GM18873 (cell line): ENCODE data around the gene CFAP100.

Experiments used
- ATAC-seq: cut with Tn5 transposase; IDR thresholded peaks from one replicate; pipeline ENCODE4 v1.9.1; 2021; ENCODE audit warnings: mild to moderate bottlenecking, moderate library complexity, moderate number of reproducible peaks; ENCODE audit not compliant: unreplicated experiment, low FRiP score

The CFAP100 gene

GRCh38 chr3:126418661-126419131, 24.0 kb downstream of the CFAP100 start:
- ATAC-seq, result no peak

GRCh38 chr3:126419151-126419703, 24.5 kb downstream of the CFAP100 start:
- no peak for ATAC-seq

DNA sequence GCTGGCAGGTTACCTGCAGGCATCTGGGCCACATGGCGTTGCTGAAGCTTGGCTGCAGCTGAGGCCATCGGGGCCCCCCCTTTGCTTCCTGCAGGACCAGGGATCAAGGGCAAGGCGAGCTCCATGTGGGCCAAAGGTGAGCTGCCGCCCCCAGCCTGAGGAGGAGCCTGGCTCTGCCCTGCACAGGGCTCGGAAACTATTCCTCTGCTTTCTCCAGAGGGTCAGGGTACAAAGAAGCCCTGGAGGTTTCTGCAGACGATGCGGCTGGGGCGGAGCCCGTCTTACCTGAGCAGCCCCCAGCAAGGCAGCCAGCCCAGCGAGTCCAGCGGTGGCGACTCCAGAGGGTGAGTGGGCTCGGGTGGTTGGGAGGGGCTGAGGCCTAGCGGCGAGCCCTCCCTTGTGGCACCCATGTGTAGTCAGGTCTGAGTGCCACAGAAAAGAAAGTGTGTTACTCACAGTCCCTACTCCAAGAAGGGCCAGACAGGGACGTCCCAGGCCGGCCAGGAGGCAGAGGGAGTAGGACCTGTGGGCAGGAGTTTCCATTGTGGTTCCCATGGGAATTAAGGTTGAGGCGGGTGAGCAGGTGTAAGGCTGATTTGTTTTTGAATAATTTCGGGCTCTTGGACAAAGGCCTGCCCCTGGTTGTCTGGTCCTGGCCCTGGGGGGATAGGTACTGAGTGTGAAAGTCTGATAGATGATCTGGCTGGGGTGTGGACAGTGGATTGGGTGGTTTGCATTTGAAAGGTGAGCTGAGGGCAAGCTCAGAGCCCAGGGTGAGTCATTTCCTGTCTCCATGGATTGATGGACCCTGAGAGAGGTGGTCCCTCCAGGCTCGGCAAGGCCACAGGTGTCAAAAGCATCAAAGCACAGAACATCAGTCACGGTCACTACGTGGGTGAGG, 25.4 kb downstream of the CFAP100 start:
- no peak for ATAC-seq

GRCh38 chr3:126421573-126422119, 26.9 kb downstream of the CFAP100 start:
- ATAC-seq, result no peak

GRCh38 chr3:126422121-126422520, 27.4 kb downstream of the CFAP100 start:
- ATAC-seq, result no peak

- no peak for ATAC-seq
Observed at GRCh38 chr3:126422571-126423091, 27.9 kb downstream of the CFAP100 start.

DNA sequence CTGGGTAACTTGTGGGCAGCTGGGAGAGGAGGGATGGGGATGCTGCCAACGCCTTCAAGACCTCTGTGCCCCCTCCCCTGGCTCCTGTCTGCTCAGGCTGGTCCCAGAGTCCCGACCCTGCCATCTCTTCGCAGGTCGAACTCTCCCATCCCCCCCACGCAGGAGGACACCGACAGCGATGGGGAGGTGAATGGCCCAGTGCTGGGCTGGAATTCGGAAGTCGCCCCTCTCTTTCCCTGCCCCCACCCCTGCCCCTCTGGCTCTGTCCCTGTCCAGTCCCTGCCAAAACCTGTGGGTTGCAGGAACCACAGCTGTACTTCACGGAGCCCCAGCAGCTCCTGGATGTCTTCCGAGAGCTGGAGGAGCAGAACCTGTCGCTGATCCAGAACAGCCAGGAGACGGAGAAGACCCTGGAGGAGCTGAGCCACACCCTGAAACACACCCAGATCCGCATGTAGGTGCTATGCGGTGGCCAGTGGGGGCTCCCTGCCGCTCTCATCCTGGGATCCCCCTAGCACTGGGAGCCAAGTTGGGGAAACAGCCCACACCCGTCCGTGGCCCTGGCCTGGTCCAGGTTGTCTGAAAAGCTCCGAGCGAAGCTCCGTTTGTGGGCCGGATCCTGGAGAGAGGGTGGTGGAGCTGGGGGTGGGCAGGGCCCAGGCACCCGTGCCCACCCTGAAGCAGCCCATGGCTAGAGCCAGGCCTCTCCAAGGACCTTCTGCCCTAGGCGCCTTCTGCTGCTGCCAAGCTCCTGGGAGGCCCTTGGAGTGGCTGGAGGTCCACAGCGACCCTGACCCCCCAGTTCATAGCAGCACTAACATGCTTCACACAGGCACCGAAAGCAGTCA, 28.7 kb downstream of the CFAP100 start:
- ATAC-seq, result no peak

- ATAC-seq, result no peak
Observed at GRCh38 chr3:126424039-126424717, 29.5 kb downstream of the CFAP100 start.

- no peak for ATAC-seq
Observed at GRCh38 chr3:126424751-126425150, 30.0 kb downstream of the CFAP100 start.

GRCh38 chr3:126431103-126431534, 36.4 kb downstream of the CFAP100 start:
- ATAC-seq, result no peak

GRCh38 chr3:126432361-126433104, 37.8 kb downstream of the CFAP100 start:
- no peak for ATAC-seq

GRCh38 chr3:126433105-126433430, 38.4 kb downstream of the CFAP100 start:
- no peak for ATAC-seq

- no peak for ATAC-seq
Observed at GRCh38 chr3:126433496-126434263, 39.0 kb downstream of the CFAP100 start.

- ATAC-seq, result no peak
Observed at GRCh38 chr3:126434264-126434590, 39.5 kb downstream of the CFAP100 start.

GRCh38 chr3:126434931-126435411, 40.3 kb downstream of the CFAP100 start:
- ATAC-seq, result no peak

- ATAC-seq, result no peak
Observed at GRCh38 chr3:126435456-126436315, 41.0 kb downstream of the CFAP100 start.

GRCh38 chr3:126436826-126437717, 42.4 kb downstream of the CFAP100 start:
- ATAC-seq, result no peak
